NCI-H2171 treated with DMSO at 0.1 percent for 48 hours (cell line): ENCODE results near the gene KCNJ10.
"Not testable (repeated sequence)": the region's sequence is repeated elsewhere in the genome, so short reads cannot be mapped to it uniquely, and the experiment has no call there.

ENCODE experiments used
- DNase-seq: peaks from one replicate; lab custom pipeline; 2025; lab: John Stamatoyannopoulos, UW

KCNJ10 gene

DNA sequence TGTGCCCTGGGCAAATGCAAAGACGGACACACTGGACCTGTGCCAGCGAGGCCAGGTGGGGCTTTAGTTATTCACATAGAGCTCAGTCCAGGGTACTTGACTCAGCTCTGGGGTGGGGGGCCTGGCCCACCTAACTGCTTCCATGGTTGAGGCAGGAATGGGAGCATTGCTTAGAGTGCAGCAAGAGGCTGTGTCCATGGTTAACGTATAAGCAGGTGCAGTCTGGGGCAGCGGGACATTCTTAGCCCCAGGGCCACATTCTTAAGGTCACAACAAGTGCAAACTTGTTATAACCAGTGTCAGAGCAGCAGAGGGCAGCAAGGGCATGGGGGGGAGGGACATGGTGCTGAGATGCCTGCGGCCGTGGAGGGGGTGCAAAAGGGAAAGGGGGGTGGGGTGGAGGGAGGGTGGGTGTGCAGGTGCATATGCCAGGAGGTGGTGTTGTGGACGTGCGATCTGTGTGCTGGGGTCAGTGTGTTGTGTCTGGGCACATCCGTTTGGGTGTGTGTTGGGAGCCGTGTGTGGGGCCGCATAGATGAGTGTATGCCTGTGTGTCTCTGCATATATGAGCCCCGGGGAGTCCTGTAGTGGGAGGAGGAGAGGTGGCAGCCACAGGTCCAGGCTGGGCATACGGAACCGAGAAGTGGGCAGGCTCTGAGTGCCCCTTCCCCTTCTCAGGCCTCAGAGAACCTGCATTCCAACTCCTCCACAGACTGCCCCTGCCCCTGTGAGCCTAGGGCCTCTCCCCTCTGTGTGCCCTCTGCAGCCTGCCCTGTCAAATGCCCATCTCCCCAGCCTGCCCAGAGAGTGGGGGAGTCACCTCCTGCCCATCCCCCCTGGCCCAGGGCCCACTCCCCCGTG is 8.4 kb downstream of the KCNJ10 start:
- no peak for DNase-seq

DNA sequence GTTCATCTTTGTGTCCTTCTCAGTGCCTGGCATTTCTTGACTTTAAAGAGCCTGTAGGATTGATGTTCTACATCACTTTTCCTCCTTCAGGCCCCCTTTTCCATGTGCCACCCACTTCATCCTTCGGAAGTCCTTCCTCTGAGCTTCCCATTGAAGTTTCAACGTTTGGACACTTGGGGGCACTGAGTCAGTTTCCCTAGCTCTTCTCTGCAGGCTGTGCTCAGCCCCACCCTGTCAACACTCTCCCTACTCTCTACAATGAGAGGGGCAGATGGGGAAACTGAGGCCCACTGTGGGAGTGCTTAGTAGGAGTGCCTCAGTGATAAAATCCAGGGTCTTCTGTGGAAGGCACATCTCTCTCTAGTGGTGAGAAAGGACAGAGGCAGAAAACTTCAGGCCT is 11.9 kb downstream of the KCNJ10 start:
- DNase-seq: no peak

DNA sequence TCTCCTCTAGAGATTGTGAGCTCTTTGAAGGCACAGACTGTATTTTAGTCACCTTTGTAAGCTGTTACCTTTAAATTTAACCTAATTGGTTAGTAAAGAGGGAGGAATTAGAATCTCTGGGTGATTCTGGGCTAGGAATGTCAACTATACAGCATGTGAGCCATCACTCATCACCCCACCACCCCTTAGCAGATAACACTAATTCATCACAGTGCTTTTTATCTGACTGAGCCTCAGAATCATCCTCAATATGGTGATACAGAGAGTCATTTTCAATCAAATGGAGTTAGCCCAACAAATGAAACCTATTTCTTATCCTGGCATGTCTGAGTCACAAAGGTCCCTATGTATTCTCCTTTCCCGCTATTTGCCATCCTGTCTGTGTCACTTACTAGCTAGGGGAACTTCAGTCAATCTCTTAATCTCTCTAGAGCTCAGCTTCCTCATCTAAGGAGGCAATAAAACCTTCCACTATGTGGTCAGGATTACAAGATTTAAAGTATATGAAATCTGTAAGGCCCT is 13.3 kb downstream of the KCNJ10 start:
- DNase-seq: no peak

DNA sequence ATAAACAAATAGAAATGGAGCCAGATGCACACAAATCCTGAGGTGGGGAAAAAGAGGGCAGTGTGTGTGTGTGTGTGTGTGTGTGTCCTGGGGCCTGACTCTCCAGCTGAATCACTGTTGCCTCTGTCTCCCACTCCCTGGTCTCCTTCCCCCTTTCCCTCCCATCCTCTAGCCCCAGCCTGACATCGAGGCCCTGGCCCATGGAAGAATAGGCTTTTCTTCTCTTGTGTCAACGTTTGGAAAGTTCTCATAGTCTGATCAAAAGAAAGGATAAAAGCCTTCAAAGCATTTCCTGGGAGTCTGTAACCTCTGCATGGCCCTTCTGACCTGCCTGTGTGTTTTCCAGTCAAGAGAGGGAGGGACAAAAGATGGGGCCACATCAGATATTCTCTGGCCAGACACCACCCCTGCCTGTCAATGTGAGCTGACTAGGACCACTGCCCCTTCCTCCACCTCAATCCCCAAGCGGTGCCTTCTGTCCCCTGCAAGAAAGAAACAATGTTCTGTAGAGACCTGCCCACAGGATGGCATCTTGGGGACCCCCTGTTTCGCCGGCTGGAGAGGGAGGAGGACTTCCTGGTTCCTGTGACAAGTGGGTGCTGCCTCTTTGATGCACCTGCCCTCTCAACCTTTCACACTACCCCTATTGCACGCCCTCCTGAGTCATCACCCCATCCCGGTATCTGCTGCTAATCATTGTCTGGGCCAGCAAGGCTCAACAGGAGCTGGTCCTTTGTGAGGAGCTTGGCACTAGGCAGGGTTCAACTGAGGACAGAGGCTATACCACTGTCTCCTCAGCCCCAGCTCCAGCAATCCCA is 16.2 kb downstream of the KCNJ10 start:
- no peak for DNase-seq

DNA sequence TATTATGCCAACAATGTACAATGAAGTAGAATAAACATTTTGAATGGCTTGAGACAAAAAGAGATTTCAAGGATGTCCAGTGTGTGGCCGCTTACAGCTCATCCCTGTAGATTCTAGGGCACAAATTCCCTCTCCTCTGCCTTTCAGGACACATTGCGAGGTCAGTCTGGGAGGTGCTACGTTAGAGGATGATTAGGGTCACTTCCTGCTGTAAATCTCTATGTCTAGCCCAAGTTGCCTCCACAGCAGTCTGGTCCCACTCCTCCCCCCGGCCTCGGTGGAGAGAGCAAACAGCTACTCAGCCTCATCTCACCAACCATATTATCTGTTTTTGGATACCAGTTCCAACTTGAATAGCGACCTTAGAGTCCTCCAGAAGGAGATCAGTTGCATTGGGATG is 17.0 kb downstream of the KCNJ10 start:
- DNase-seq: no peak

DNA sequence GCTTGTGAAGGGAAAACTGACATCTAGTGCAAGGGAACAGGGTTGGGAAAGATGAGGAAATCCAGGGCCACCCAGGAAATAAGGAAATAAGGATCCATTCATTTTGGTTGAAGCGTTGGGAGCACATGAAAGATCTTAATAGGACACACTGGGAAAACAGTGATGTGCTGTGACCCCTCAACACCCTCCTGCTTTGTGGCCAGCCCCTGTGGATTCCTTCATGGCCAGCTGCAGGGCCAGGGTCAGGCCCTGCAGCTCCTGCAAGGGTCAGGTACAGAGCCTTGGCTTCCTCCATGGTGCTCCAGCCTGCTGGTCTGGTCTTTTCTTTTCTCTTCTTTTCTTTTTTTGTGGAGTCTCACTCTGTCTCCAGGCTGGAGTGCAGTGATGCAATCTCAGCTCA is 19.3 kb downstream of the KCNJ10 start:
- DNase-seq: no peak

DNA sequence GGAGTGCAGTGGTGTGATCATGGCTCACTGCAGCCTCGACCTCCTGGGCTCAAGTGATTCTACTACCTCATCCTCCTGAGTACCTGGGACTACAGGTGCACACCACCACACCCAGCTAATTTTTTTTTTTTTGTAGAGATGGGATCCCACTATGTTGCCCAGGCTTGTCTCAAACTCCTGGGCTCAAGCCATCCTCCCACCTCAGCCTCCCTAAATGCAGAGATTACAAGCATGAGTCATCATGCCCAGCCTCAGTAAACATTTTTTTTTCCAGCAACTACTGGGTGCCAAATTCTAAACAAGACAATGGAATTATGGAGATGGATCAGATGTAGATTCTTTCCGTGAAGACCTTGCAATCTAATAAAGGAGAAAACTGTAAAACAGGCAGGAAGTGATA is 19.8 kb downstream of the KCNJ10 start:
- not testable (repeated sequence) for DNase-seq

DNA sequence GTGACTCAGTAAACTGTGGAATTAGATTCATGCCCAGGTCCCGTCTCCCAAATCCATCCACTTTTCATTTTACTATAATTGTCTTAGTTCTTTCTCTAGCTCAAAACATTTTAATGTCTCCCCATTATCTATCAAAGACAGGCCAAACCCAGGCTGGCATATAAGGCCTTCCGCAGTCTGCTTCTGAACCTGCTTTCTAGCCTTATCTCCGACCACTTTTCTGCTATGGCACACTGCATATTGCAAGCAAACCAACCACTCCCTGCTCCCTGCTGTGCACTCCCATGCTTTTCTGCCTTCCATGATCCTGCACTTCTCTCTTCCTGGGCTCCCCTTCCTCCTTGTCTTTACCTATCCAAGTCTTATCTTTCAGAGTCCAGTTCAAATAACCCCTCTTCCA is 20.9 kb downstream of the KCNJ10 start:
- no peak for DNase-seq

DNA sequence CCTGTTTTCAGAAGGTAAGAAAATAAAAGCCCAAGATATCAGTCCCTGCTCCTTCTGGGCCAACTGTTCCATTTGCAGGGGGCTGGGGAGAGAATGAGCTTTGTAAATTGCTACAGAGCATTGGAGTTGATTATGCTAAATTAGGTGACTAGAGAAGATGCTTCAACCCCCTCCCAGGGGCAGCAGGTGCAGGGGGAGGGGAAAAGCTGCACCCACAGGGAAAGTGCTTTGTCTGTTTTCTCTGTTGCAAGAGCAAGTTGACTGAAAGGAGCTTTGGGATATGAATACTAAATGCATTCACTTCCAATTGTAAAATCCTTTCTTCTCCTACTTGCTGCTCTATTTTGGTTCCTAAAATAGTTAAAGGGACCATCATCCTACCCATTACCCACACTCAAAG is 21.6 kb downstream of the KCNJ10 start:
- DNase-seq: no peak

DNA sequence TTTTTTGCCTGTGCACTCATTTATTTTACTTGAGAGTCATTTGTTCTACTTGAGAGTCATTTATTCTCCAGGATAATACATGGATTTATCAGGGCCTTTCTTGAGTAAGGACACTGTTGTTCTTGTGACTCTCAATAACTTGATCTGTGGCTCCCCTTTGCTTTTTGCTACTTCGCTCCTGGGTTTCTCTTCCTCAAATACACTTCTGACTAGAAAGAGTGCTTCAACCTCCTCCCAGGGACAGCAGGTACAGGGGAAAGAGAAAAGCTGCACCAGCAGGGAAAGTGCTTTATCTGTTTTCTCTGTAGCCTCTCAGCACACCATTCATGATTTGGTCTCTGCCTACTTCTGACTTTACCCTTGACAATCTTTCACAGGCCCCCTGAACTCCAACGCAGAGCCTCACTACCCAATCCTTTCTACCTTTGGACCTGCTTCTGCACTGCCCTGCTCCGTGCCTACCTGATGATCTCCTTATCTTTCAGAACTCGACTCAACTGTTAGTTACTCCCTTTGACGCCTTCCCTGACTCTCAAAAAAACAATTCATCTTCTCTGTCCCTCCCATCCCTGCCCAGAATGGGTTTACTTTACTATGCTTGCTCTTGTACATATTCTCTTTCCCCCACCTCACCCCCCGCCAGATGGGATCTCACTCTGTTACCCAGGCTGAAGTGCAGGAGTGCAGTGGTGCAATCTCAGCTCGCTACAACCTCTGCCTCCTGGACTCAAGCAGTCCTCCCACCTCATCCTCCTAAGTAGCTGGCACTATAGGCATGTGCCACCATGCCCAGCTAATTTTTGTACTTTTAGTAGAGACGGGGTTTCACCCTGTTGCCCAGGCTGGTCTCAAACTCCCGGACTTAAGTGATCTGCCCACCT is 22.6 kb downstream of the KCNJ10 start:
- no peak for DNase-seq

DNA sequence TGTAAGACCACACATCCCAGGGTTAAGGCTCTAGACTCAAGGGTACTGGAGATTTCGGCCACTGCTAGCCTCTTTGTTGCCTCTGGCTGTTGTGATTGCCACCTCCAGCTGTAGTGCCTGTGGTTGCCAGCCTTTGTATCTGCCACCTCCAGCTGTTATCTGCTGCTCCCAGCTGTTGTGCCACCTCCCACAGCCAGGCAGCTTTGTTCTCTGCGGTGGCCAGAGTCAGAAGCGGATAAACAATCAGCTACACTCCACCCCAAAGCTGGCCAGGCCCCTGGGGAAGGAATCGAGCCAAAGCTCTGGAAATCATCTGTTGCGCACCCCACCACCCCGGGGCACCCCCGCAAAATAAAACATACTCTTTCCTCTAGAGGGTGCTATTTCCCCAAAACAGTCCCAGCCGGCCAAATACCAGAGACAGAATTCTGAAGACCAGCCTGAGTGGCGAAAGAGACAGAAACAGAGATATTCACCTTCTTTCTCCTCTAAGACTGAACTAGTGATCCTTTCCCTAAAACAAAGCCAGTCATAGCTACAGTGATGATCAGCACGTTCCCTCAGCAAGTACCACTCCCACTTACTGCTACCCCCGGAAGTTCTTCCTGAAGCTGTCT is 23.4 kb downstream of the KCNJ10 start:
- peak; percentile 51 for DNase-seq

DNA sequence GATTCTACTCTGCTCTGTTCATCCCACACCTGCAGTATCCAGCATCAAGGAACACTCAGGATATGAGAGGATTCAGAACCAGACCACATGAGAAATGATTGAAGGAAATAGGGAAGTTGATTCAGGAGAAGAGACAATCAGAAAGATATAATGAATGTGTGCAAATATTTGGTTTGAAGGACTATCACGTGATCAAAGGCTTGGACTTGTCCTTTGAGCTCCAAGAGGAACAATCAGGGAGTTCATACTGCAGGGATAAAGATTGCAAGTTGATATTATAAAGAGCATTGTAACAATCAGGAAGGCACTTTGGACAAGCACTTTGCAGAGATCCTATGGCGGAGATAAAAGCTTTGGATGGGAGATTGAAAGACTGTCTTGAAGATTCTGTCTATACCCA is 24.3 kb downstream of the KCNJ10 start:
- DNase-seq: no peak

DNA sequence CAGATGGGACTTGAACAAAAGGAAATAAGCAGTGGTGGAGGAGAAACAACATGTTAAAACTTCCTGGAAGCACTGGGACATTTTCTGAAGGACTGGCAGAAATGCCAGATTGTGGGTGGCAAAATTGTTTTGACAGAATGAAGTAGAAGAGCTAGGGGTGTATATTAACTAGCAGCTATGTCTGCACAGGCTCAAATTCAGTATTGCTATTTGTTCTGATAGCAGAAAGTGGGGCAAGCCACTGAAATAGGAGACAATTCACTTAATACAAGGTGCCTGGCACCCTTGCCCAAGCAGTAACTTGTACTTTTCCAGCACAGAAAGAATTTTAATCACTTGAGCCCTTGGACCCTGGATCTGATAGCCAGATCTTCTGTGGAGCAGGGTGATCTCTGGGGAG is 26.4 kb downstream of the KCNJ10 start:
- no peak for DNase-seq

DNA sequence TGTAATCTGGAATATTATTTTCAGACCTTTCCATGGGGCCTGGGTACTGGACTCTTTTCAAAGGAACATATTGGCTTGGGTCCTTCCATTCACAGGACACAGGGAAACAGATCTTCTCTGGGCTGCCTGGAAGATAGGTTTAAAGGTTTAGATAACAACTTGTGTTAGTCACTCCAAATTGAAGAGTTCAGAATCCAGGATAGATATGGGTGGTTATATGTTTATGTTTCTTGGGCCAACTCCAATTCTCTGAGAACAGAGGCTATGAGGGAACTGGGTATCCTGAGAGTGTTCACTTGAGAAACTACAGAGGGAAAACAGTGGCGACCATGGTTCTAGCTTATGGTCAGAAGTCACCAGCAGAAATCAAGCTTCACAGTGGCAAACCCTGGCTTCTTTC is 29.5 kb downstream of the KCNJ10 start:
- no peak for DNase-seq

DNA sequence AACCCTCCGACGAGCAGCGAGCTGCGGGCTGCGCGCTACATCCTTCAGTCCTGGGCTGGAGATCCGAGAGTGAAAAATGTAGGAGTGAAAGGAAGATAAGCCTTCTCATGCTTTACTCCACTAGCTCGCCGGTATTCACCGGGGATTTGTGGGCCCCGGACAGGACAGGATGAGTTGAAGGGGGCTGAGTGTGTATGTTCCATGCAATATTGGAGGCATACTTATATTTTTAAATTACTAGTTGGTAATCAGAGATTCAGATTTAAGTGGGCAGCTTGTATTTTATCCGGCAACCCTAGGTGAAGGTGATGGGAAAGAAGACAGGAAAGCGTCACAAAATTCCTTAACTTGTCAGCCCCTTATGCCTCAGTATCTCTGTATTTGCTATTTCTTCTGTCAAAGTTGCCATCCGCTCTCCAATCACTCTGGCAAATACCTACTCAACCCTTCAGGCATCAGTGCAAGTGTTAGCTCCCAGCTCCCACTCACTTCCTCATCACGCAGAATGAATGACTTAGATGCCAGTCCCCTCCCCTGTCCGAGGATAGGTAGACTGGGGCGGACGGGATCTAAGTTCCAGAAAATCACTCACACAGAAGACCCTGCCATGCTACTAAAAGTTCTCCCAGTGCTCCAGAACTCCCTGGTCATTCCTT is 37.7 kb downstream of the KCNJ10 start:
- peak; percentile 25 for DNase-seq

DNA sequence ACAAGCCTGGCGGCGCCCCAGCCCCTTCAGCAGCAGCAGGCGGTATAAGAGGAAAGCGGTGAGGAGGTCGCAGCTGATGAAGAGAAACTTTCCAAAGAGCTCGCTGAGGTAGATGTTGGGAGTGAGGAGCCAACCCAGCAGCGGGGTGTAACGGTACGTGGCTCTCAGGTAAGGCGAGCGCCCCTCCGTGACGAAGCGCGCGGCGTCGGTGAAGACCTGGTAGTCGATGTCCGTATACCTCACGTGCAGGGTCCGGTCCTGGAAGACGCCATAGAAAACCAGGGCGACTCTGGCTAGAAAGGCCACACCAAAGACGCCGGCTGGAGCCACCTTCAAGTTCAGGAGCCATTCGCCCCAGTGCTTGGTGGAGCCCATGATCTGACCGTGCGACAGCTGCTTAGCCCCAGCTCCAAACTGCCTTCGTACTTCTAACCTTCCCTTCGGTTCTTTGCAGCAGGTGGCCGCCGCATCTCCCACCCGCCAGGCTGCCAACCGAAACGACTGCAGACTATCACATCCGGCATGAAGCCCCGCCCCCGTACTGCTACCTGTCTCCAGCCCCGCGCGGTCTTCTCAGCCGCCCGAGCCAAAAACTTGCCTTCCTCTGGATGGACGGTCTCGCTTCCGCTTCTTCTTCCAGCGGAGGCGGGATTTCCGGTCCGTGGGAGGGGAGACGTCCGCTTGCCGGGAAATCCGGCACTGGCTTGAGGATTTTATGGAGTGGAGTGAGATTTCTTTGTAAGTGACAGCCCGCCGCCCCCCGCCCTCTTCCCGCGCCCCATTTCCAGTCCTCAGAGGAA is 38.4 kb downstream of the KCNJ10 start, which contains the start of gene PIGM:
Gene PIGM, minus strand, starts transcription at position 626 of the 800 bp plus-strand sequence. Its CDS starts 251 bp downstream, at position 375.
- DNase-seq: peak; percentile 98

DNA sequence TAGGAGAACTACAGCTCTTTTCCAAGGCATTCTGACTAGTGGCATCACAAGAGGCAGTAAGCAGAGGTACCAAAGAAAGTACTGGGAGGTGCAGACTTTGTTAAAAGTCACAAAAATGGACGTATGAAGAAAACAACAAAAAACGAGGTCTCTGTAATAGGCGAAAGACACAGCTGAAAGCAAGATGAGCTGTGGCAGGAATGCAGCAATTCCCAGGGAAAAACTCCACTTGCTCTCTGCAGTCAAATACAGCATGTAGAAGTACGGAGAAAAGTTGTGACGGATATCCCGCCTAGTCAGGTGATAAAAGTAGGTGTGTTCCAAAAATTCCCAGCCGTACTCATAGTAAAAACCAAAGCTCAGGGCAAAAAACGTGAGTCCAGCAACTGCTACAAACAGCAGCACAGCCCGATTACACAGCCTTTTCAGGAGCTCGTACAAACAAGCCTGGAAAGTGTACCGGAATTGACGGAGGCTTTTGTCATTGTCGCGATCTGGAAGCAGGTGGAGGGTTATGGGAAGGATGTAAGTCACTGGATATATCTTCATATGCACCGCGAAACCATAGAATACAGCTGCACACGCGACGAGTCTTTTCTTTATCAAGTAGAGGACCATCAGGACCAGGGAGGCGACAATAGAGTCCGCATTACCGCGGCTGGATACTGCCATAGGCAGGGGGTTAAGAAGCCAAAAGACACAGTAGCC is 39.1 kb downstream of the KCNJ10 start:
- DNase-seq: peak; percentile 50

DNA sequence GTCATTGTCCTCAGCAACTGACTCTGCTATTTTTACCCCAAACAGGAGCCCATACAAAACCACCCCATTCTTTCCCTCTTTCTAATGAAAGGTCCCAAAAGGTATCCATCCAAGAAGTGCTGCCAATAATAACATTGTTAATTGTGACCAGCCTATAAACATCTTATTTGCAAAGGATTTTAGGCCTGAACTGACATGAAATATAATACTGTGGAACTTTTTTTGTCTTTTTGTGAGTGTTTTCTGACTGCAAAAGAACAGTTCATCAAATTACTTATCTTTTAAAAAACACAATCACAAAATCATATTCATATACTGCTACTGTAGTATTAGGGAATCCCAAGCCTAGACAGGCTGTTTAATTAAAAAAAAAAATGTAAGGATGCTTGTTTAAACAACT is 41.5 kb downstream of the KCNJ10 start:
- no peak for DNase-seq

DNA sequence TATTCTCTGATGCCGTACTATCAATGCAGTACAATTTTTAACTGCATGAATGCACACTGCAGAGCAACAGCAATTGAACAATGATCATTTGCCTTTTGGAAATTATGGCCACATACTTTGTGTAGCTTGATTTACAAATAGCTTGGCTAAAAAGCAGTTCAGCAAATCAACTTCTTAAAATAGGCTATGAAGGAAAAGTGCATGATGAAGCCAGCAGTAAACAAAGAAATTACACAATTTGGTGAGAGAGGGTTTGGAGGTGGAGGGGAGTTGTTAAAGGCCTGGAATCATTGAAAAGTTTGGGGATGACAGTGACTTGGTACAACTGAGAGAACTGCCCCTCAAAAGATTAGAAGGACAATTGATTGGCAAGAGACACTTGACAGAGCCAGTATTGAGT is 44.6 kb downstream of the KCNJ10 start:
- DNase-seq: no peak
